ENCODE data around the gene RPLP2. TPM values are rescaled to one million over a fixed set of nuclear protein-coding genes. Genes with fewer than 3 reads are reported as not detected.

RPLP2 gene
- polyA plus RNA-seq, 4 donors, result 1,144 to 2,714 (median 1,335) TPM

GRCh38 chr11:819943-820649 lies 10.3 kb downstream of the RPLP2 start:
- H3K9me3 ChIP-seq (ENCODE audit: control insufficient read depth in 2 of 2, insufficient read depth in 1 of 2, low read depth in 1 of 2, low read length in 1 of 2), result no peaks in the 10 kb centered on the region
- no peak for FAIRE-seq
- 2 to 4% (median 3%) methylated on average over 42 to 47 of the region's 47 CpGs for WGBS, 3 donors
- H3K27ac ChIP-seq (ENCODE audit: low read depth in 1 of 3, low read length in 2 of 3), result peak overlapping the region; percentile 91 to 98 (median 98)
- peak; percentile 94 to 97 for DNase-seq
- peaks cover 0 to 36% (median 0%) of the 10 kb centered on the region in 3 donors for H3K4me1 ChIP-seq (ENCODE audit: control insufficient read depth in 3 of 3, insufficient read depth in 2 of 3, low read depth in 1 of 3, low read length in 2 of 3)
- H3K27me3 ChIP-seq (ENCODE audit: control insufficient read depth in 3 of 3, insufficient read depth in 3 of 3, low read length in 3 of 3), result no peaks in the 10 kb centered on the region
- peaks cover 6 to 64% (median 13%) of the 10 kb centered on the region in 3 donors for H3K36me3 ChIP-seq (ENCODE audit: control insufficient read depth in 3 of 3, insufficient read depth in 2 of 3, low read depth in 1 of 3, low read length in 3 of 3)
- peak overlapping the region; percentile 77 to 96 (median 83) for H3K4me3 ChIP-seq (ENCODE audit: low read depth in 1 of 3, low read length in 3 of 3)

- Histone ChIP-seq H3K4me3 (ENCODE audit: low read depth in 1 of 3, low read length in 3 of 3) (peak overlapping the region; percentile 77 to 96 (median 83)), H3K27me3 (ENCODE audit: control insufficient read depth in 3 of 3, insufficient read depth in 3 of 3, low read length in 3 of 3) (no peaks in the 10 kb centered on the region), H3K27ac (ENCODE audit: low read depth in 1 of 3, low read length in 2 of 3) (peak overlapping the region; percentile 91 to 98 (median 94)), H3K9me3 (ENCODE audit: control insufficient read depth in 2 of 2, insufficient read depth in 1 of 2, low read depth in 1 of 2, low read length in 1 of 2) (no peaks in the 10 kb centered on the region), H3K4me1 (ENCODE audit: control insufficient read depth in 3 of 3, insufficient read depth in 2 of 3, low read depth in 1 of 3, low read length in 2 of 3) (peaks cover 0 to 44% (median 0%) of the 10 kb centered on the region in 3 donors), H3K36me3 (ENCODE audit: control insufficient read depth in 3 of 3, insufficient read depth in 2 of 3, low read depth in 1 of 3, low read length in 3 of 3) (peaks cover 6 to 64% (median 13%) of the 10 kb centered on the region in 3 donors)
- DNase-seq, result peak; percentile 73 to 94
- no peak for FAIRE-seq
- WGBS, 3 donors, result 26 to 48% (median 46%) methylated on average over 10 to 11 of the region's 11 CpGs
Observed at GRCh38 chr11:820655-821511, 11.1 kb downstream of the RPLP2 start.

- no peaks in the 10 kb centered on the region for H3K9me3 ChIP-seq (ENCODE audit: control insufficient read depth in 2 of 2, insufficient read depth in 1 of 2, low read depth in 1 of 2, low read length in 1 of 2)
- FAIRE-seq, result no peak
Observed at GRCh38 chr11:821512-822371, 12.0 kb downstream of the RPLP2 start.

GRCh38 chr11:823441-824291 lies 13.9 kb downstream of the RPLP2 start:
- Histone ChIP-seq H3K4me1 (ENCODE audit: control insufficient read depth in 3 of 3, insufficient read depth in 2 of 3, low read depth in 1 of 3, low read length in 2 of 3) (peaks cover 0 to 64% (median 6%) of the 10 kb centered on the region in 3 donors), H3K9me3 (ENCODE audit: control insufficient read depth in 2 of 2, insufficient read depth in 1 of 2, low read depth in 1 of 2, low read length in 1 of 2) (no peaks in the 10 kb centered on the region), H3K27ac (ENCODE audit: low read depth in 1 of 3, low read length in 2 of 3) (no peak overlapping the region), H3K36me3 (ENCODE audit: control insufficient read depth in 3 of 3, insufficient read depth in 2 of 3, low read depth in 1 of 3, low read length in 3 of 3) (peaks cover 4 to 58% (median 13%) of the 10 kb centered on the region in 3 donors), H3K4me3 (ENCODE audit: low read depth in 1 of 3, low read length in 3 of 3) (no peak overlapping the region), H3K27me3 (ENCODE audit: control insufficient read depth in 3 of 3, insufficient read depth in 3 of 3, low read length in 3 of 3) (no peaks in the 10 kb centered on the region)
- 88 to 91% (median 89%) methylated on average over 39 to 53 of the region's 53 CpGs for WGBS, 3 donors
- DNase-seq, result no peak
- FAIRE-seq, result no peak

More at GRCh38 chr11:821512-822371, 12.0 kb downstream of the RPLP2 start:
- no peaks in the 10 kb centered on the region for H3K27me3 ChIP-seq (ENCODE audit: control insufficient read depth in 3 of 3, insufficient read depth in 3 of 3, low read length in 3 of 3)
- peaks cover 4 to 58% (median 13%) of the 10 kb centered on the region in 3 donors for H3K36me3 ChIP-seq (ENCODE audit: control insufficient read depth in 3 of 3, insufficient read depth in 2 of 3, low read depth in 1 of 3, low read length in 3 of 3)
- DNase-seq, result no peak
- peak overlapping the region in 2 of 3 donors; percentile 37 to 83 for H3K4me3 ChIP-seq (ENCODE audit: low read depth in 1 of 3, low read length in 3 of 3)
- peaks cover 0 to 52% (median 3%) of the 10 kb centered on the region in 3 donors for H3K4me1 ChIP-seq (ENCODE audit: control insufficient read depth in 3 of 3, insufficient read depth in 2 of 3, low read depth in 1 of 3, low read length in 2 of 3)
- WGBS, 3 donors, result 60 to 73% (median 63%) methylated on average over 22 of the region's 22 CpGs
- peak overlapping the region; percentile 76 to 98 (median 91) for H3K27ac ChIP-seq (ENCODE audit: low read depth in 1 of 3, low read length in 2 of 3)

- H3K4me1 ChIP-seq (ENCODE audit: control insufficient read depth in 3 of 3, insufficient read depth in 2 of 3, low read depth in 1 of 3, low read length in 2 of 3), result peaks cover 0 to 67% (median 6%) of the 10 kb centered on the region in 3 donors
- peaks cover 0 to 5% (median 0%) of the 10 kb centered on the region in 3 donors for H3K27me3 ChIP-seq (ENCODE audit: control insufficient read depth in 3 of 3, insufficient read depth in 3 of 3, low read length in 3 of 3)
- no peaks in the 10 kb centered on the region for H3K9me3 ChIP-seq (ENCODE audit: control insufficient read depth in 2 of 2, insufficient read depth in 1 of 2, low read depth in 1 of 2, low read length in 1 of 2)
- 85 to 89% (median 87%) methylated on average over 35 to 59 of the region's 59 CpGs for WGBS, 3 donors
- H3K4me3 ChIP-seq (ENCODE audit: low read depth in 1 of 3, low read length in 3 of 3), result no peak overlapping the region
- FAIRE-seq, result no peak
- H3K27ac ChIP-seq (ENCODE audit: low read depth in 1 of 3, low read length in 2 of 3), result no peak overlapping the region
- DNase-seq, result no peak
- H3K36me3 ChIP-seq (ENCODE audit: control insufficient read depth in 3 of 3, insufficient read depth in 2 of 3, low read depth in 1 of 3, low read length in 3 of 3), result peaks cover 4 to 58% (median 13%) of the 10 kb centered on the region in 3 donors
Observed at GRCh38 chr11:824292-824880, 14.6 kb downstream of the RPLP2 start.

- H3K27ac ChIP-seq (ENCODE audit: low read depth in 1 of 3, low read length in 2 of 3), result no peak overlapping the region
- WGBS, 3 donors, result 54 to 71% (median 59%) methylated on average over 10 to 11 of the region's 11 CpGs
- no peak for DNase-seq
- H3K9me3 ChIP-seq (ENCODE audit: control insufficient read depth in 2 of 2, insufficient read depth in 1 of 2, low read depth in 1 of 2, low read length in 1 of 2), result no peaks in the 10 kb centered on the region
- FAIRE-seq, result no peak
- peaks cover 4 to 58% (median 13%) of the 10 kb centered on the region in 3 donors for H3K36me3 ChIP-seq (ENCODE audit: control insufficient read depth in 3 of 3, insufficient read depth in 2 of 3, low read depth in 1 of 3, low read length in 3 of 3)
- peaks cover 0 to 11% (median 0%) of the 10 kb centered on the region in 3 donors for H3K27me3 ChIP-seq (ENCODE audit: control insufficient read depth in 3 of 3, insufficient read depth in 3 of 3, low read length in 3 of 3)
- H3K4me3 ChIP-seq (ENCODE audit: low read depth in 1 of 3, low read length in 3 of 3), result no peak overlapping the region
- peaks cover 5 to 73% (median 6%) of the 10 kb centered on the region in 3 donors for H3K4me1 ChIP-seq (ENCODE audit: control insufficient read depth in 3 of 3, insufficient read depth in 2 of 3, low read depth in 1 of 3, low read length in 2 of 3)
Observed at GRCh38 chr11:824942-825341, 15.2 kb downstream of the RPLP2 start.
